ENCODE measurements around the gene TMEM26. TPM values are rescaled to one million over a fixed set of nuclear protein-coding genes. Genes with fewer than 3 reads are reported as not detected.

TMEM26 gene
- total and polyA plus RNA-seq, 9 of the 15 experiments (the other 6 are each of a cell fraction or from before 2014, with no cell fraction given), result not detected

DNA sequence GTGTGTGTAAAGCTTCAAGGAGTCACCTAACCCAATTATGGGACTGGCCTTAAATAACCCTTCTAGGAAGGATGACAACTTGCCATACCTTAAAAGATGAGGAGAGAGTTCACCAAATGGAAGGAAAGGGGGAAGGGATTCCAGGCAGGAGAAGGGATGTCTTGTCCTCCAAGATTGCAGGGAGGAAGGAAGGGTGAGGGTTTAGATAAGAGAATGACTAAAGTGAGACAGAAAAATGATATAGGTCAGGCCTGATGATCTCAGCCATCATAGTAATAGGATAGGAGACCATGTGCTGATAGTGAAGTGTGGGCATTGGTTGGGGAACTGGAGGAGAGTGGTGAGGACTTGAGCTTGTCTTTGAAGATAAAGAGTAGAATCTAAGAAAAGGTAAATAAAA lies 7.7 kb upstream of the TMEM26 start (continued):
- TF ChIP-seq PYGO2 (tag; IDR thresholded peaks at IDR 0.05), result no peak
- TF ChIP-seq, protein P1, sequence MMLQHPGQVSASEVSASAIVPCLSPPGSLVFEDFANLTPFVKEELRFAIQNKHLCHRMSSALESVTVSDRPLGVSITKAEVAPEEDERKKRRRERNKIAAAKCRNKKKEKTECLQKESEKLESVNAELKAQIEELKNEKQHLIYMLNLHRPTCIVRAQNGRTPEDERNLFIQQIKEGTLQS (IDR thresholded peaks at IDR 0.05), result peak; percentile 56; the same call in 1 of the 2 replicates
- TF ChIP-seq, protein P1 (CRISPR knock-in tag; conservative IDR thresholded peaks at IDR 0.05), result no peak
- 0 out of 2 replicates have a peak, but pooled peaks have one; percentile 47 for TF ChIP-seq LCOR (CRISPR knock-in tag; IDR thresholded peaks at IDR 0.05)
- 0 out of 2 replicates have a peak, but pooled peaks have one; percentile 15 for TF ChIP-seq TEAD4 (IDR thresholded peaks at IDR 0.05; ENCODE audit: low read length)
- no peak for TF ChIP-seq TEAD4 (CRISPR knock-in tag; IDR thresholded peaks at IDR 0.05; ENCODE audit: borderline replicate concordance)
- TF ChIP-seq, protein P2, sequence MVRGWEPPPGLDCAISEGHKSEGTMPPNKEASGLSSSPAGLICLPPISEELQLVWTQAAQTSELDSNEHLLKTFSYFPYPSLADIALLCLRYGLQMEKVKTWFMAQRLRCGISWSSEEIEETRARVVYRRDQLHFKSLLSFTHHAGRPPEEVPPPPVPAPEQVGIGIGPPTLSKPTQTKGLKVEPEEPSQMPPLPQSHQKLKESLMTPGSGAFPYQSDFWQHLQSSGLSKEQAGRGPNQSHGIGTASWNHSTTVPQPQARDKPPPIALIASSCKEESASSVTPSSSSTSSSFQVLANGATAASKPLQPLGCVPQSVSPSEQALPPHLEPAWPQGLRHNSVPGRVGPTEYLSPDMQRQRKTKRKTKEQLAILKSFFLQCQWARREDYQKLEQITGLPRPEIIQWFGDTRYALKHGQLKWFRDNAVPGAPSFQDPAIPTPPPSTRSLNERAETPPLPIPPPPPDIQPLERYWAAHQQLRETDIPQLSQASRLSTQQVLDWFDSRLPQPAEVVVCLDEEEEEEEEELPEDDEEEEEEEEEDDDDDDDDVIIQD (CRISPR knock-in tag; IDR thresholded peaks at IDR 0.05), result no peak

DNA sequence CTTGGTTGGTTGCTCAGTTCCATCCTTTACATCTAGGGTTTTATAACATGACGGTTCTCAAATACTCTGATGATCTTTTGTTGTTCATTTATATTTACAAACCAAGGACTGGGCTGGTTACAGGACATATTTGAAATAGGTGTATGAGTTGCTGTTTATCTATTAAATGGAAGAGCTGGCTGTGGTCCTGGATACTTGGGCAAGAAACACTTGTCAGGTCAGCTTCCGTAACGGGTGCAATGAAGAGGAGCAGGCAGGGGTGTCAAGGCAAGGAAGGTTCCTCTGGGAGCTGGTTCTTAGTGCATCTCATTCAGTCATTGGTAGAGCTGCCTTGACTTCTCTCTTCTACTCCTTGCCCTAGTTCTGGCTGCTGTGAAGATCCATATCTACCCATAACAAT lies 4.8 kb upstream of the TMEM26 start:
- BruUV-seq (replicated peaks), result no TSS peak
- ATAC-seq (no peak), FAIRE-seq (no peak), DNase-seq (ENCODE audit: extremely low read depth in 1 of 4, low spot score in 3 of 4) (no peak)
- H4K20me1 ChIP-seq (replicated peaks; ENCODE audit: control insufficient read depth, insufficient read depth, low read length), result no peaks in the 10 kb centered on the region
- no peak overlapping the region for H3K9ac ChIP-seq (ENCODE audit: insufficient read depth in 1 of 2, low read depth in 2 of 2, low read length in 2 of 2)
- no peak overlapping the region for H3K4me2 ChIP-seq (ENCODE audit: insufficient read depth, low read length)
- intact Hi-C loops (cut with micrococcal nuclease), result no loop called here
- no peak overlapping the region for H3K4me3 ChIP-seq
- ChIA-PET POLR2A (interaction anchor here (1.3 kb wide), 1 partner anchor 12 kb away, joined by 4 read pairs; no protein-coding TSS in a partner anchor), CTCF (ENCODE audit: low intra/inter-chr PET ratio) (interaction anchor here (0.6 kb wide), 1 partner anchor 1836 kb away, joined by 4 read pairs; no protein-coding TSS in a partner anchor)
- no peak overlapping the region for H2AFZ ChIP-seq (ENCODE audit: low read depth, low read length)
- no peak overlapping the region for H3K27ac ChIP-seq (ENCODE audit: extremely low read depth, low read depth, low read length)
- H3K36me3 ChIP-seq (ENCODE audit: control insufficient read depth, insufficient read depth, low read length), result no peaks in the 10 kb centered on the region
- H3K4me1 ChIP-seq (replicated peaks in 1 of 2; ENCODE audit: control insufficient read depth in 2 of 2, insufficient read depth in 2 of 2, low read length in 2 of 2), result peaks cover 0 to 5% of the 10 kb centered on the region in 2 experiments; a peak in 1 of 5 replicates
- 13% methylated on average over 3 of the region's 3 CpGs for WGBS (ENCODE audit: insufficient coverage, low coverage, missing lambda C conversion rate)
- no peaks in the 10 kb centered on the region for H3K9me3 ChIP-seq (replicated peaks; ENCODE audit: control insufficient read depth, insufficient read depth, low read depth, low read length)
- in situ Hi-C loops (cut with MboI), result no loop called here
- H3K27me3 ChIP-seq (ENCODE audit: control insufficient read depth in 2 of 2, insufficient read depth in 2 of 2, low read length in 2 of 2), result peaks cover 2 to 10% of the 10 kb centered on the region in 2 experiments; a peak in 3 of 5 replicates
- H3K9me1 ChIP-seq (ENCODE audit: control insufficient read depth, insufficient read depth, low read length), result no peaks in the 10 kb centered on the region
- TF ChIP-seq DDX20 (tag; IDR thresholded peaks at IDR 0.05; ENCODE audit: low read depth) (no peak), NELFE (IDR thresholded peaks at IDR 0.05; ENCODE audit: insufficient read depth, insufficient read length) (peak; percentile 21)
- H3K79me2 ChIP-seq (ENCODE audit: control insufficient read depth, insufficient read depth, low read length), result no peaks in the 10 kb centered on the region
